Measurements from ENCODE around the gene TMEM81.

GRCh38 chr1:205071028-205071409, 13.2 kb downstream of the TMEM81 start:
- TF ChIP-seq CTCF (IDR thresholded peaks at IDR 0.05), result no peak
- no peak for TF ChIP-seq POLR2A (IDR thresholded peaks at IDR 0.05)

All from heart left ventricle (tissue), 13 donors.